ENCODE results near the gene MCC.

MCC gene

GRCh38 chr5:113302120-113302519 lies 186.1 kb downstream of the MCC start:
- no peak for DNase-seq

GRCh38 chr5:113299591-113299990 lies 188.7 kb downstream of the MCC start:
- no peak for DNase-seq

- DNase-seq: no peak
These were observed 191.6 kb downstream of the MCC start for GRCh38 chr5:113296676-113297075.

GRCh38 chr5:113295111-113295539 lies 193.1 kb downstream of the MCC start:
- no peak for DNase-seq

- DNase-seq: peak; percentile 1
These were observed 193.7 kb downstream of the MCC start for GRCh38 chr5:113294311-113295110.

- no peak for DNase-seq
These were observed 194.3 kb downstream of the MCC start for GRCh38 chr5:113293975-113294310.

GRCh38 chr5:113293068-113293974 lies 194.9 kb downstream of the MCC start:
- DNase-seq: no peak

- DNase-seq: no peak
These were observed 195.8 kb downstream of the MCC start for GRCh38 chr5:113292462-113292861.

- DNase-seq: no peak
These were observed 204.7 kb downstream of the MCC start for GRCh38 chr5:113283558-113283957.

GRCh38 chr5:113282472-113282871 lies 205.8 kb downstream of the MCC start:
- DNase-seq: no peak

- no peak for DNase-seq
These were observed 207.1 kb downstream of the MCC start for GRCh38 chr5:113281194-113281593.

GRCh38 chr5:113280541-113280940 lies 207.7 kb downstream of the MCC start:
- no peak for DNase-seq

- no peak for DNase-seq
These were observed 209.3 kb downstream of the MCC start for GRCh38 chr5:113278976-113279375.

GRCh38 chr5:113276493-113276892 lies 211.8 kb downstream of the MCC start:
- DNase-seq: no peak

GRCh38 chr5:113276001-113276400 lies 212.3 kb downstream of the MCC start:
- no peak for DNase-seq

- DNase-seq: no peak
These were observed 213.3 kb downstream of the MCC start for GRCh38 chr5:113274836-113275414.

GRCh38 chr5:113273948-113274347 lies 214.3 kb downstream of the MCC start:
- no peak for DNase-seq

- no peak for DNase-seq
These were observed 216.4 kb downstream of the MCC start for GRCh38 chr5:113271745-113272454.

GRCh38 chr5:113271015-113271414 lies 217.2 kb downstream of the MCC start:
- no peak for DNase-seq

GRCh38 chr5:113270086-113270485 lies 218.2 kb downstream of the MCC start:
- no peak for DNase-seq

GRCh38 chr5:113269023-113269997 lies 218.9 kb downstream of the MCC start:
- DNase-seq: no peak

- DNase-seq: no peak
These were observed 220.0 kb downstream of the MCC start for GRCh38 chr5:113268232-113268631.
